Brain microvascular endothelial cell (primary cell): ENCODE measurements around the gene PACSIN3.

Experiments used
- DNase-seq: peaks from one replicate; pipeline ENCODE4 v3.0.0-alpha.2; 2020
- H3K27ac ChIP-seq: fragments of 250-450 bp; sonication (Bioruptor Pico); 2 replicates; pipeline ENCODE4 v1.5.1; 2020; ENCODE audit warnings: mild to moderate bottlenecking, moderate library complexity
- H3K27me3 ChIP-seq: fragments of 250-450 bp; sonication (Bioruptor Pico); replicated peaks from 2 replicates; pipeline ENCODE4 v1.5.1; 2020; ENCODE audit warnings: mild to moderate bottlenecking
- H3K36me3 ChIP-seq: fragments of 250-450 bp; sonication (Bioruptor Pico); replicated peaks from 2 replicates; pipeline ENCODE4 v1.5.1; 2020; ENCODE audit warnings: mild to moderate bottlenecking
- H3K4me3 ChIP-seq: 2 replicates; pipeline ENCODE4 v1.5.1; 2011; ENCODE audit warnings: low read depth, mild to moderate bottlenecking, control low read depth, low read length, moderate library complexity
- in situ Hi-C: cut with HindIII; loops from 2 replicates; pipeline ENCODE4 v1.10.0; 2017; ENCODE audit warnings: low sequenced_read_pairs, low pct_ligation_motif_present
- TF ChIP-seq, protein P1 (sequence below): IDR thresholded peaks from 2 replicates; pipeline ENCODE4 v1.5.1; 2011; ENCODE audit warnings: low read depth, mild to moderate bottlenecking, moderate library complexity, low read length, control low read depth, inconsistent platforms; ENCODE audit errors: missing control alignments

The PACSIN3 gene

DNA sequence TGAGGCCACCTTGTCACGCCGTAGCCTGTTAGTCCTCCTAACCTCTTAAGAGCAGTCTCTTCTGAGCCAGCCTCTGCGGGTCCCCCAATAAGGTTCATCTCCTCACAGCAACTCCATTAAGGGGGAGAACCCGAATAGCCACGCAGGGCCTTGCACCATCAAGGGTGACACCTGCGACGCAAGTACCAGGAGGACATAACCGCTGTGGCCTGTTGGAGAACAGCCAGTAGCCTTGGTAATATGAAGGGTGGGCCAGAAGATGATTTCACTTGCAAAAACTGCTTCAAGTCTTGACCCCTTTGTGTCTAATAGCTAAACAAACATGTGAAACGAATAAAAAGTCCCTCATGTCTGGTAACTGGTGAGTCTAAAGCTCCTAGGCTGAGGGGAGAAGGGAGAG is 24.3 kb downstream of the PACSIN3 start:
- in situ Hi-C loops = no loop called here
- Histone ChIP-seq H3K4me3 (no peak overlapping the region), H3K27ac (no peak overlapping the region), H3K36me3 (peaks cover 46% of the 10 kb centered on the region), H3K27me3 (no peaks in the 10 kb centered on the region)
- DNase-seq = no peak
- TF ChIP-seq, protein P1, sequence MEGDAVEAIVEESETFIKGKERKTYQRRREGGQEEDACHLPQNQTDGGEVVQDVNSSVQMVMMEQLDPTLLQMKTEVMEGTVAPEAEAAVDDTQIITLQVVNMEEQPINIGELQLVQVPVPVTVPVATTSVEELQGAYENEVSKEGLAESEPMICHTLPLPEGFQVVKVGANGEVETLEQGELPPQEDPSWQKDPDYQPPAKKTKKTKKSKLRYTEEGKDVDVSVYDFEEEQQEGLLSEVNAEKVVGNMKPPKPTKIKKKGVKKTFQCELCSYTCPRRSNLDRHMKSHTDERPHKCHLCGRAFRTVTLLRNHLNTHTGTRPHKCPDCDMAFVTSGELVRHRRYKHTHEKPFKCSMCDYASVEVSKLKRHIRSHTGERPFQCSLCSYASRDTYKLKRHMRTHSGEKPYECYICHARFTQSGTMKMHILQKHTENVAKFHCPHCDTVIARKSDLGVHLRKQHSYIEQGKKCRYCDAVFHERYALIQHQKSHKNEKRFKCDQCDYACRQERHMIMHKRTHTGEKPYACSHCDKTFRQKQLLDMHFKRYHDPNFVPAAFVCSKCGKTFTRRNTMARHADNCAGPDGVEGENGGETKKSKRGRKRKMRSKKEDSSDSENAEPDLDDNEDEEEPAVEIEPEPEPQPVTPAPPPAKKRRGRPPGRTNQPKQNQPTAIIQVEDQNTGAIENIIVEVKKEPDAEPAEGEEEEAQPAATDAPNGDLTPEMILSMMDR = no peak

DNA sequence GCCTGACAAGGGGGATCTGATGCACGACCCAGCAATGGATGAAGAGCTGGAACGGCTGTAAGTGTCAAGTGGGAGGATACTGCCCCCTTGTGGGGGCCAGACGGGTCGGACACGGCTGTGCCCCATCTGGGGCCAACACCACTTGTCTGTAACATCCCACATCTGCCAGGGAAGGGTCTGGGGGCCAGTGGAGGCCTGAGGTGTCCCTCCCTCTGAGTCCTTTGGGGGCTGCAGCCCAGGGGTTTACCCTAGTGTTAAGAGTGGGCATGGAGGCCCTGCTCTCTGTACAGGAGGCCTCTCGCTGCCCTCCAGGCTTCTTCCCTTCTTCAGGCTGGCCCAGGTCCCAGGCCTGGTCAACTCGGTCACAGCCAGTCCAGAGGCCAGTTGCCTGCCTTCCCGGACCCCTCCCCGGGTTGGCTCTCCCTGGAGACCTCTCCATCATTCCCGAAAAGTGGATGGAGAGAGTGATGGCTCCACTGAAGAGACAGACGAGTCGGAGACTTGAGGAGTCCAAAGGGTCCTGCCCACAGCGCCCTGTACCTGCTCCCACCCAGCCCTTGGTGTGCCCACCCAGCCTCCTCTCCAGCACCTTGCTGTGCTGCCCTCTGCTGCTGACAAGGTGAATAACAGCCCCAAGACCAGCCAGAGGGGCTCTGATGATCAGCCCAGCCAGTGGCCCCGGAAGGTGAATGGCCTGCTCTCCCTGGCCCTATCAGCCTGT is 24.9 kb downstream of the PACSIN3 start:
- TF ChIP-seq, protein P1 = peak; percentile 92
- H3K27me3 ChIP-seq = no peaks in the 10 kb centered on the region
- in situ Hi-C loops = no loop called here
- no peak overlapping the region for H3K4me3 ChIP-seq
- peaks cover 40% of the 10 kb centered on the region for H3K36me3 ChIP-seq
- H3K27ac ChIP-seq = no peak overlapping the region
- peak; percentile 54 for DNase-seq

DNA sequence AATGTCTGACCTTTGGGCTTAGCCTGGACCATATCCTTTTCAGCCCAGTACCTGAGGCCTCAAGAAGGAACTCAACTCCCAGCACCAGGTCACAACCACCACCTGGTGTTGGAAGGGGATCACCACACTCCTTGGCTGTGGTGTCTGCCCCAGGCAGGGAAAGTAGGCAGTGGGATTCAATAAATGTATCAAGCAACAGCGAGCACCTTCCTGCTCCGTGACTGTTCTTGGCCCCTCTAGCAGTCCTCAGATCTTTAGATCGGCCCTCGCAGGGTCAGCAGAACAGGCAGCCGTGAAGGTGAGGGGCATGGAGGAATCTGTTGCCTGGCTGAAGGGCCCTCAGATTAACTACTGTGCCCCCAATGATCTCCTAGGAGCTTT is 25.5 kb downstream of the PACSIN3 start:
- no peaks in the 10 kb centered on the region for H3K27me3 ChIP-seq
- no peak overlapping the region for H3K4me3 ChIP-seq
- no peak for DNase-seq
- TF ChIP-seq, protein P1 = no peak
- H3K36me3 ChIP-seq = peaks cover 34% of the 10 kb centered on the region
- no peak overlapping the region for H3K27ac ChIP-seq
- in situ Hi-C loops = no loop called here

DNA sequence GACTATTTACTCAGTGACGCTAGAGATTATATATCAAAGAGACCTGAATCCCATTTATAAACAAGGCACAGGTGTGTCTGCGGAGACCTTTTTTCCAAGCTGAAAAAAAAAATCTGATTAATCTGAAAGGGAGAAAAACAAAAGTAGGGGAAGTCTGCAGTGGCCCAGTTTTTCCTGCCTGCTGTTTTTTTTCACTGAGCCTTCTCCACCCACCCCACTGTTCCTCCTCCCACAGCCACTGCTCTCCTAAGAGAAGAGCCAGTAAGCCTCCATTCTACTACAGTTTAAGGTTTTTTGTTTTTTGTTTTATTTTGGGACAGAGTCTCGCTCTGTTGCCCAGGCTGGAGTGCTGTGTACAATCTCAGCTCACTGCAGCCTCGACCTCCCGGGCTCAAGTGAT is 28.0 kb downstream of the PACSIN3 start:
- Histone ChIP-seq H3K27me3 (no peaks in the 10 kb centered on the region), H3K27ac (no peak overlapping the region), H3K36me3 (peaks cover 9% of the 10 kb centered on the region), H3K4me3 (no peak overlapping the region)
- in situ Hi-C loops = no loop called here
- TF ChIP-seq, protein P1 = no peak
- no peak for DNase-seq

DNA sequence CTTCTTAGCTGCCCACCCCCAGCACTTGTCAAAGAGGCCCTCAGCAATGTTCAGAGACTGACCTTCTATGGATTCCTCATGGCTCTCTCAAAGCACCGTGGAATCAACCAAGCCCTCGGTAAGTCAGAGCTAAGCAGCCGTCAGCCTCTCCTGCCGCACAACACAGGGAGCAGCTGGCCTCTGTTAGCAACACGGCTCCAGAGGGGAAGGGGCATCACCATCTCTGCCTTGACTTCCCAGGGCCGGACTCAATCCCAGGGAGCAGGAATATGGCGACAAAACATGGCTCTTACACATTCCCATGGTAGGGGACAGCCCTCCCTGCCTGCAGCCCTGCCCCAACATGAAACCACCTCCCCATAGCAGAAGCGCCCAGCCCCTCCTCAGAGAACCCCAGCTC is 28.4 kb downstream of the PACSIN3 start:
- Histone ChIP-seq H3K4me3 (no peak overlapping the region), H3K27me3 (no peaks in the 10 kb centered on the region), H3K36me3 (peaks cover 8% of the 10 kb centered on the region), H3K27ac (no peak overlapping the region)
- TF ChIP-seq, protein P1 = no peak
- DNase-seq = no peak
- in situ Hi-C loops = no loop called here

DNA sequence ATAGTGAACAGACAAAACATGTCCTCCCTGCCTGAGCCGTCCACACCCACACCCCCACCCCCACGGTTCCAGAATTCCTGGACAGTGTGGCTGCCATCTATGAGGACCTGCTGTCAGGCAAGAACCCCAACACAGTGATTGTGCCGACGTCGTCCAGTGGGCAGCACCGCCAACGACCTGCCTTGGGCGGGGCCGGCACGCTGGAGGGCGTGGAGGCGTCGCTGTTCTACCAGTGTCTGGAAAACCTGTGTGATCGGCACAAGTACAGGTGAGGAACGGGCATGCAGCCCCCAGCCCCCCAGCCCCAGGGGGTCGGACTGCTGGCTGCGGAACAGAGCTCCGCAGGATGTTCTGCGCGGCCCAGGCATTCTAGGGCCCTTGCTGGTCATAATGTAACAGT is 29.3 kb downstream of the PACSIN3 start:
- Histone ChIP-seq H3K36me3 (peaks cover 5% of the 10 kb centered on the region), H3K27me3 (no peaks in the 10 kb centered on the region), H3K4me3 (no peak overlapping the region), H3K27ac (no peak overlapping the region)
- in situ Hi-C loops = no loop called here
- TF ChIP-seq, protein P1 = no peak
- DNase-seq = no peak
